ENCODE data around the gene EML1. TPM values are rescaled to one million over a fixed set of nuclear protein-coding genes. Genes with fewer than 3 reads are reported as not detected.

EML1 gene
- total and polyA plus RNA-seq, 7 experiments from 2014 or later: not detected

DNA sequence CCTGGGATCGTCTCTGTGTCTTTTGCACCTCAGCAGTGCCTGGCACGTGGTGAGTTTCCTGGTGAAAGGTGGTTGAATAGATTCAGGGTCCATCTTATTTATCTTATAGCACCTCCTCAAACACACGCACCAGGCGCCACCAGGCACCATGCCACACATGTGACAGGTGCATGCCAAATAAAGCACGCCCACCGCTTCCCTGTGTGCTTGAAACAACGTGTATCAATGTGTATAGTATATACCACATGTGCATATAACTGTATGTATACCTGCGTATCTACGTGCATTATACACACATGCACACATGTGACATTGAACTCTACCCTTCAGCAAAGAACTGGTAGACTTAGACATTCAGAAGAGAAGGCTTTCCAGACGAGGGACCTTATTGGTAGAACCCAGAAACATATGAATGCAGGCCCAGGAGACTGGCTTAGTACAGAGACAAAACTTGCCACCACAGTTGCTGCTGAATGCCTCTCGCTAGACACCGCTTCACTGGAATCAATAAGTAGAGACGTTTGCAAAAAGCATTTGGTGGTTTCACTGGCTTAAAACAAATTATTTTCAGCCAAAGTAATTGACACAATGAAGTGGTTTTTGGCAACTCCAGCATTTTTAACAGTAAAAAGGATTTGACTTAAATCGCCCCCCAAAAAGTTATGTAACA is 10.0 kb downstream of the EML1 start:
- ChIA-PET POLR2A (no interaction called here), CTCF (no interaction called here)
- Mint-ChIP-seq H3K27ac (no peak overlapping the region), H3K4me3 (no peak overlapping the region), H3K36me3 (peaks cover 0 to 5% (median 0%) of the 10 kb centered on the region in 5 donors), H3K9me3 (peaks cover 0 to 1% (median 0%) of the 10 kb centered on the region in 11 donors), H3K27me3 (peaks cover 21 to 38% (median 26%) of the 10 kb centered on the region in 5 donors), H3K4me1 (peaks cover 0 to 2% (median 0%) of the 10 kb centered on the region in 7 donors)
- Histone ChIP-seq H3K27me3 (ENCODE audit: control insufficient read depth in 2 of 2, insufficient read depth in 2 of 2, low read length in 2 of 2) (no peaks in the 10 kb centered on the region), H3K9me3 (ENCODE audit: control insufficient read depth in 2 of 3, low read length in 3 of 3) (no peaks in the 10 kb centered on the region), H3K4me1 (ENCODE audit: control insufficient read depth in 2 of 2, insufficient read depth in 2 of 2, low read length in 2 of 2) (no peaks in the 10 kb centered on the region), H3K36me3 (ENCODE audit: control insufficient read depth in 2 of 3, insufficient read depth in 3 of 3, low read length in 3 of 3) (no peaks in the 10 kb centered on the region), H3K27ac (ENCODE audit: low read depth, low read length) (no peak overlapping the region), H3K4me3 (ENCODE audit: low read length) (no peak overlapping the region)
- DNase-seq (no peak), ATAC-seq (no peak)
- intact Hi-C loops (cut with micrococcal nuclease): no loop called here

DNA sequence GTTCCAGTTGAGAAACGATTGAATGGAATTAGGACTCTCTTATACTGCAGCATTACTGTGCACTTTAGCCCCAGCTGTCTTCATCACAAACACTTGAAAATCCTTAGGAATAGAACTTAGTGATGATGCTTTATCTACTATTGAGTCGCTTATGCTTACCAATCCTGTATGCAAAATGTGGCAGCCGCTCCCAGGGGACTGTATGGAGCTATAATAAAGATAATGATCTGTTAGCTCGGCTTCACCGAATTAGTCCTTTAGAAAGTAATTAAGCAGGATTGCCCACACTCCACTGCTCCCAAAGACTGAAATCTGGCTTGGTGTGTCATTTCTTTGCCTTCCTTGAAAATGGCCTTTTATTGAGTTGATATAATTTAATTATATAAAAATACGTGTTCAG is 10.6 kb downstream of the EML1 start:
- peaks cover 0 to 5% (median 0%) of the 10 kb centered on the region in 5 donors for H3K36me3 Mint-ChIP-seq
- H3K27me3 ChIP-seq (ENCODE audit: control insufficient read depth in 2 of 2, insufficient read depth in 2 of 2, low read length in 2 of 2): no peaks in the 10 kb centered on the region
- DNase-seq (no peak), ATAC-seq (no peak)
- no peaks in the 10 kb centered on the region for H3K4me1 ChIP-seq (ENCODE audit: control insufficient read depth in 2 of 2, insufficient read depth in 2 of 2, low read length in 2 of 2)
- CTCF ChIA-PET: no interaction called here
- no peaks in the 10 kb centered on the region for H3K9me3 ChIP-seq (ENCODE audit: control insufficient read depth in 2 of 3, low read length in 3 of 3)
- no peak overlapping the region for H3K4me3 ChIP-seq (ENCODE audit: low read length)
- H3K9me3 Mint-ChIP-seq: peaks cover 0 to 1% (median 0%) of the 10 kb centered on the region in 11 donors
- peaks cover 0 to 2% (median 0%) of the 10 kb centered on the region in 7 donors for H3K4me1 Mint-ChIP-seq
- POLR2A ChIA-PET: no interaction called here
- H3K27ac Mint-ChIP-seq: no peak overlapping the region
- intact Hi-C loops (cut with micrococcal nuclease): no loop called here
- no peak overlapping the region for H3K27ac ChIP-seq (ENCODE audit: low read depth, low read length)
- H3K4me3 Mint-ChIP-seq: no peak overlapping the region
- H3K36me3 ChIP-seq (ENCODE audit: control insufficient read depth in 2 of 3, insufficient read depth in 3 of 3, low read length in 3 of 3): no peaks in the 10 kb centered on the region
- peaks cover 22 to 35% (median 24%) of the 10 kb centered on the region in 5 donors for H3K27me3 Mint-ChIP-seq

DNA sequence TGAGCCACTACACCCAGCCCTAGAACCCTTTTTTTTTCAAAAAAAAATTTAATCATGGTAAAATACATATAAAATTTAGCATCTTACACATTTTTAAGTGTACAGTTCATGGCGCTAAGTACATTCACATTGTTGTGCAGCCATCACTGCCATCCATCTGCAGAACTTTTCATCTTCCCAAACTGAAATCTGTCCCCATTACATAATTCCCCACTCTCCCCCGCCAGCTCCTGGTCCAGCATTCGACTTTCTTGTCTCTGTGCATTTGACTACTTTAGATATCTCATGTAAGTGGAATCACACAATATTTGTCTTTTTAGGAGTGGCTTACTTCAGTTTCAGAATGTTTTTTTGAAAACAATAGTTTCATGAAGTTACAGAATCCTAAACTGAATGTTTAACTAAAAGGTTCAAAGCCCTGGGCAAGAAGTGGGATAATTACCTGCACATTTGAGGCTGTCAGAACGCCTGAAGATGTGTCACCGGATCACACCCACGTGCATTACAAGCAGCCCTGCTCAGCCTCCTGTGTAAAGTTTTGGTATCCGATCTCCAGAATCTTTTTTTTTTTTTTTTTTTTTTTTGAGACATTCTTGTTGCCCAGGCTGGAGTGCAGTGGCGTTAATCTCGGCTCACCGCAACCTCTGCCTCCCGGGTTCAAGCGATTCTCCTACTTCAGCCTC is 12.7 kb downstream of the EML1 start:
- H3K9me3 ChIP-seq (ENCODE audit: control insufficient read depth in 2 of 3, low read length in 3 of 3): no peaks in the 10 kb centered on the region
- peaks cover 0 to 5% of the 10 kb centered on the region in 2 donors for H3K27me3 ChIP-seq (ENCODE audit: control insufficient read depth in 2 of 2, insufficient read depth in 2 of 2, low read length in 2 of 2)
- H3K27me3 Mint-ChIP-seq: peaks cover 13 to 29% (median 26%) of the 10 kb centered on the region in 5 donors
- ATAC-seq (no peak), DNase-seq (no peak)
- intact Hi-C loops (cut with micrococcal nuclease): no loop called here
- peaks cover 0 to 5% (median 0%) of the 10 kb centered on the region in 5 donors for H3K36me3 Mint-ChIP-seq
- H3K36me3 ChIP-seq (ENCODE audit: control insufficient read depth in 2 of 3, insufficient read depth in 3 of 3, low read length in 3 of 3): no peaks in the 10 kb centered on the region
- POLR2A ChIA-PET: no interaction called here
- H3K4me3 ChIP-seq (ENCODE audit: low read length): no peak overlapping the region
- H3K4me1 Mint-ChIP-seq: peaks cover 0 to 2% (median 0%) of the 10 kb centered on the region in 7 donors
- H3K4me1 ChIP-seq (ENCODE audit: control insufficient read depth in 2 of 2, insufficient read depth in 2 of 2, low read length in 2 of 2): no peaks in the 10 kb centered on the region
- CTCF ChIA-PET: no interaction called here
- H3K27ac ChIP-seq (ENCODE audit: low read depth, low read length): no peak overlapping the region
- no peak overlapping the region for H3K27ac Mint-ChIP-seq
- H3K9me3 Mint-ChIP-seq: peaks cover 0 to 1% (median 0%) of the 10 kb centered on the region in 11 donors
- no peak overlapping the region for H3K4me3 Mint-ChIP-seq

- Mint-ChIP-seq H3K27me3 (peaks cover 5 to 27% (median 21%) of the 10 kb centered on the region in 5 donors), H3K4me1 (peaks cover 0 to 2% (median 0%) of the 10 kb centered on the region in 7 donors)
- CTCF ChIA-PET: interaction anchor here (0.9 kb wide), 1 partner anchor 418 kb away, joined by 4 read pairs; no protein-coding TSS in a partner anchor
Measured at GRCh38 chr14:99806836-99807235, 13.6 kb downstream of the EML1 start.

DNA sequence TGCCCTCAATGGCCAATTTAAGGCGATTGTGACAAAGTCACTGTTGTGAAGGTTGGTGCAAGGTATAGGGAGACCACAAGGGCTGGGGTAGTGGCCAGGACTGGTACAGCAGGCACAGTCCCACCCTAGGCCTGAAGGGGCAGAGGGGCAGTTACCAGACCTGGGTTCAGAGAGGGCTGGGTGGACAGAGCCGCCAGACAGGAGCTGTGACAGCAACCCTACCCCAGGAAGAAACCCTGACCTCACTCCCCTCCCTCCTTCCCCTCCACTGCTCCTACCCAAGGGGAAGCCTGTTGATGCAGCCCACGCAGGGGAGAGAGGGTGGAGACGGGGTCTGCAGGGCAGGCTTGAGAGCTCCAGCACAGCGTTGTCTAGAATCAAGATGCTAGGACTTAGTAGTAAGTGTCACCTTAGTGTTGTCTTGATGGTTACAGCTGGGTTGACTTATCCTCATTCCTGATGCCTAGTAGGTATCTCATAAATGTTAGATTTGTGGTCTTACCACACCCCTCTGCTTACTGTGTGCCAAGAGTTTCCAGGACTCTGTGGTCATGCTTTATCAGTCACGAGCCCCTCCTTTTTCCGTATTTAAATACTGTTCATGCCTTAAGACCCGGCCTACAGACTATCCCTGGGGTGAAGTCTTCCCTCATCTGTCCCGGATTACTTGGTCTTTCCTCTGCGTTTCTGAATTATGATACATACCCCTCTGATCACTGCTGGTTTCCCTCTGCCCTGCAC is 14.4 kb downstream of the EML1 start:
- CTCF ChIA-PET: interaction anchor here (0.9 kb wide), 1 partner anchor 419 kb away, joined by 4 read pairs; no protein-coding TSS in a partner anchor
- Mint-ChIP-seq H3K36me3 (no peaks in the 10 kb centered on the region), H3K4me3 (no peak overlapping the region), H3K27ac (no peak overlapping the region), H3K27me3 (peaks cover 3 to 27% (median 19%) of the 10 kb centered on the region in 5 donors), H3K9me3 (no peaks in the 10 kb centered on the region), H3K4me1 (no peaks in the 10 kb centered on the region)
- DNase-seq (no peak), ATAC-seq (no peak)
- no peak overlapping the region for H3K27ac ChIP-seq (ENCODE audit: low read depth, low read length)
- POLR2A ChIA-PET: no interaction called here
- intact Hi-C loops (cut with micrococcal nuclease): no loop called here
- H3K9me3 ChIP-seq (ENCODE audit: control insufficient read depth in 2 of 3, low read length in 3 of 3): no peaks in the 10 kb centered on the region
- no peaks in the 10 kb centered on the region for H3K36me3 ChIP-seq (ENCODE audit: control insufficient read depth in 2 of 3, insufficient read depth in 3 of 3, low read length in 3 of 3)
- H3K4me1 ChIP-seq (ENCODE audit: control insufficient read depth in 2 of 2, insufficient read depth in 2 of 2, low read length in 2 of 2): no peaks in the 10 kb centered on the region
- no peak overlapping the region for H3K4me3 ChIP-seq (ENCODE audit: low read length)
- peaks cover 0 to 5% of the 10 kb centered on the region in 2 donors for H3K27me3 ChIP-seq (ENCODE audit: control insufficient read depth in 2 of 2, insufficient read depth in 2 of 2, low read length in 2 of 2)

More at GRCh38 chr14:99806836-99807235, 13.6 kb downstream of the EML1 start:
- no peak for ATAC-seq
- DNase-seq: no peak
- H3K36me3 Mint-ChIP-seq: peaks cover 0 to under 1% (median 0%) of the 10 kb centered on the region in 5 donors
- Histone ChIP-seq H3K4me1 (ENCODE audit: control insufficient read depth in 2 of 2, insufficient read depth in 2 of 2, low read length in 2 of 2) (no peaks in the 10 kb centered on the region), H3K27me3 (ENCODE audit: control insufficient read depth in 2 of 2, insufficient read depth in 2 of 2, low read length in 2 of 2) (peaks cover 0 to 5% of the 10 kb centered on the region in 2 donors), H3K9me3 (ENCODE audit: control insufficient read depth in 2 of 3, low read length in 3 of 3) (no peaks in the 10 kb centered on the region), H3K36me3 (ENCODE audit: control insufficient read depth in 2 of 3, insufficient read depth in 3 of 3, low read length in 3 of 3) (no peaks in the 10 kb centered on the region), H3K27ac (ENCODE audit: low read depth, low read length) (no peak overlapping the region), H3K4me3 (ENCODE audit: low read length) (no peak overlapping the region)
- POLR2A ChIA-PET: no interaction called here
- intact Hi-C loops (cut with micrococcal nuclease): no loop called here
- H3K4me3 Mint-ChIP-seq: no peak overlapping the region
- H3K9me3 Mint-ChIP-seq: no peaks in the 10 kb centered on the region
- H3K27ac Mint-ChIP-seq: no peak overlapping the region

DNA sequence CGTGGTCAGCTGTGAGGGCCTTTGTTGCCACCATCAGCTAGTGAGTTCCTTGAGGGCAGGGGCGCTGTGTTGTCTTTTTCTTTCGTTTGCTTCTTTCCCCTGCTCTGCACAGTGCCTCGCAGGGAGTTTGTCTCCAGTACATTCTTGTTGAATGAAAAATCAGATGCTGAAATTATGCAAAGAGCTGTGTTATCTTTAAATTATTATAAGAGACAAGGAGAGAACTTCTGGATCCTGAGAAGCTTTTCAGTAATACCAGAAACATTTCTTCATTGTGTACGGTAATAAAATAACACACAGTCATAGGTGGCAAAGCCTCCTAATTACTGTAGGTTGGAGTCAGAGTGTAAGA is 14.9 kb downstream of the EML1 start:
- no peaks in the 10 kb centered on the region for H3K36me3 Mint-ChIP-seq
- POLR2A ChIA-PET: no interaction called here
- no peaks in the 10 kb centered on the region for H3K36me3 ChIP-seq (ENCODE audit: control insufficient read depth in 2 of 3, insufficient read depth in 3 of 3, low read length in 3 of 3)
- H3K27ac ChIP-seq (ENCODE audit: low read depth, low read length): no peak overlapping the region
- no peaks in the 10 kb centered on the region for H3K9me3 Mint-ChIP-seq
- H3K4me3 Mint-ChIP-seq: no peak overlapping the region
- CTCF ChIA-PET: no interaction called here
- no peak overlapping the region for H3K27ac Mint-ChIP-seq
- H3K4me1 Mint-ChIP-seq: no peaks in the 10 kb centered on the region
- no peak for ATAC-seq
- DNase-seq: no peak
- H3K27me3 Mint-ChIP-seq: peaks cover 4 to 31% (median 20%) of the 10 kb centered on the region in 5 donors
- no peaks in the 10 kb centered on the region for H3K4me1 ChIP-seq (ENCODE audit: control insufficient read depth in 2 of 2, insufficient read depth in 2 of 2, low read length in 2 of 2)
- no peak overlapping the region for H3K4me3 ChIP-seq (ENCODE audit: low read length)
- intact Hi-C loops (cut with micrococcal nuclease): no loop called here
- H3K27me3 ChIP-seq (ENCODE audit: control insufficient read depth in 2 of 2, insufficient read depth in 2 of 2, low read length in 2 of 2): peaks cover 0 to 5% of the 10 kb centered on the region in 2 donors
- H3K9me3 ChIP-seq (ENCODE audit: control insufficient read depth in 2 of 3, low read length in 3 of 3): no peaks in the 10 kb centered on the region
